Posterior vena cava (tissue), 2 donors: Measurements from ENCODE around the gene VENTX. TPM values are rescaled to one million over a fixed set of nuclear protein-coding genes. Genes with fewer than 3 reads are reported as not detected.
"Not testable (repeated sequence)": the region's sequence is repeated elsewhere in the genome, so short reads cannot be mapped to it uniquely, and the experiment has no call there.

ENCODE experiments used
- DNase-seq: peaks from one replicate; pipeline ENCODE4 v3.0.0-alpha.2; 2020; ENCODE audit warnings: low spot score
- intact Hi-C, 2 donors: fragments of 100-400 bp; cut with DNase I; formaldehyde crosslinking; loops; one replicate each; pipeline versions ENCODE4 v1.14.1 to v1.14.2; 2022 to 2023
- total RNA-seq, 2 donors: library from RNA; stranded (reverse); fragmentation: NEBNext Ultra II Directional; extraction: Animal tissue kit (Norgen Biotek cat#: 25700); gene quantifications; one replicate each; pipeline ENCODE4 v1.2.1, GENCODE V29; 2021
- donor health status: DM: yes; HTN: yes; CAD: no.
- donor health status: DM: yes; HTN: yes; CAD: no.

The VENTX gene
- total RNA-seq, 2 donors from 2014 or later, result 2.6 to 3.5 TPM

GRCh38 chr10:133212853-133213494 lies 24.7 kb upstream of the VENTX start:
- no peak for DNase-seq
- intact Hi-C loops, result loop anchor here in 1 of 2 donors (5.0 kb wide), 1 partner anchor 1126 kb away; no protein-coding TSS in a partner anchor

GRCh38 chr10:133213641-133214467 lies 23.8 kb upstream of the VENTX start:
- intact Hi-C loops, result loop anchor here in 1 of 2 donors (5.0 kb wide), 1 partner anchor 1127 kb away; no protein-coding TSS in a partner anchor
- DNase-seq, result no peak

- DNase-seq, result no peak
- intact Hi-C loops, result loop anchor here in 1 of 2 donors (5.0 kb wide), 1 partner anchor 1127 kb away; no protein-coding TSS in a partner anchor
Observed at GRCh38 chr10:133214468-133215410, 22.9 kb upstream of the VENTX start.

- DNase-seq, result no peak
- intact Hi-C loops, result no loop called here
Observed at GRCh38 chr10:133215586-133215985, 22.1 kb upstream of the VENTX start.

GRCh38 chr10:133216776-133217175 lies 20.9 kb upstream of the VENTX start:
- intact Hi-C loops, result no loop called here
- no peak for DNase-seq

- DNase-seq, result no peak
- intact Hi-C loops, result no loop called here
Observed at GRCh38 chr10:133217800-133218589, 19.7 kb upstream of the VENTX start.

- intact Hi-C loops, result no loop called here
Observed at GRCh38 chr10:133218891-133219290, 18.8 kb upstream of the VENTX start.

GRCh38 chr10:133219782-133220181 lies 17.9 kb upstream of the VENTX start:
- no peak for DNase-seq
- intact Hi-C loops, result no loop called here

More at GRCh38 chr10:133218891-133219290, 18.8 kb upstream of the VENTX start:
- no peak for DNase-seq

- intact Hi-C loops, result no loop called here
Observed at GRCh38 chr10:133221331-133221730, 16.3 kb upstream of the VENTX start.

GRCh38 chr10:133221756-133222155 lies 15.9 kb upstream of the VENTX start:
- intact Hi-C loops, DNase-seq: not testable (repeated sequence)

More at GRCh38 chr10:133221331-133221730, 16.3 kb upstream of the VENTX start:
- no peak for DNase-seq

GRCh38 chr10:133224076-133224475 lies 13.6 kb upstream of the VENTX start:
- intact Hi-C loops, result no loop called here
- no peak for DNase-seq

- no peak for DNase-seq
- intact Hi-C loops, result no loop called here
Observed at GRCh38 chr10:133224756-133225372, 12.8 kb upstream of the VENTX start.

GRCh38 chr10:133225707-133226191 lies 11.9 kb upstream of the VENTX start:
- intact Hi-C loops, result no loop called here
- no peak for DNase-seq

GRCh38 chr10:133226251-133226808 lies 11.3 kb upstream of the VENTX start:
- DNase-seq, result no peak
- intact Hi-C loops, result no loop called here

GRCh38 chr10:133227256-133227655 lies 10.4 kb upstream of the VENTX start:
- DNase-seq, result no peak
- intact Hi-C loops, result no loop called here

- intact Hi-C loops, result no loop called here
Observed at GRCh38 chr10:133229265-133230043, 8.2 kb upstream of the VENTX start.

GRCh38 chr10:133230044-133230361 lies 7.7 kb upstream of the VENTX start, which contains the start of gene UTF1:
UTF1 (plus strand) TSS chr10:133230217; CDS start chr10:133230289, 72 bp downstream.
- no peak for DNase-seq
- intact Hi-C loops, result no loop called here

More at GRCh38 chr10:133229265-133230043, 8.2 kb upstream of the VENTX start:
- no peak for DNase-seq
